NCI-H187 treated with DMSO at 0.1 percent for 48 hours (cell line): ENCODE measurements around the gene EMSY.

ENCODE experiments used
- DNase-seq: peaks from one replicate; lab custom pipeline; 2025; lab: John Stamatoyannopoulos, UW

EMSY gene

GRCh38 chr11:76523147-76523546 is 78.3 kb downstream of the EMSY start:
- DNase-seq = peak; percentile 24

GRCh38 chr11:76523786-76524436 is 79.1 kb downstream of the EMSY start:
- DNase-seq = no peak

DNA sequence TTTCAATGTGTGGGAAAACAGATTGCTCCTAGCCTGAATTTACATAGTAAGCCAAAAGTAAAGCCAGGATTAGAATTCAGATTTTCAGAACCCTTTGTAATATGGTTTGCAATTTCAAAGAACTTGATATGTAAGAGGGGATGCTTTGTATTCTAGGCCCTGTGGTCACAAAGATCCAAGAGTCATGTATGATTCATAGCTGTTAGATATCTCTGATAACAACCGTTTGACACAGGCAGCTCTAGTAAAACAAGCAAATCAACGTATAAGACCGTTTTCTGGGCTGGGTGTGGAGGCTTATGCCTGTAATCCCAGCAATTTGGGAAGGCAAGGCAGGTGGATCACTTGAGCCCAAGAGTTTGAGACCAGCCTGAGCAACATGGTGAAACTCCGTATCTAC is 79.6 kb downstream of the EMSY start:
- no peak for DNase-seq

- DNase-seq = no peak
Observed at GRCh38 chr11:76524919-76525318, 80.1 kb downstream of the EMSY start.

DNA sequence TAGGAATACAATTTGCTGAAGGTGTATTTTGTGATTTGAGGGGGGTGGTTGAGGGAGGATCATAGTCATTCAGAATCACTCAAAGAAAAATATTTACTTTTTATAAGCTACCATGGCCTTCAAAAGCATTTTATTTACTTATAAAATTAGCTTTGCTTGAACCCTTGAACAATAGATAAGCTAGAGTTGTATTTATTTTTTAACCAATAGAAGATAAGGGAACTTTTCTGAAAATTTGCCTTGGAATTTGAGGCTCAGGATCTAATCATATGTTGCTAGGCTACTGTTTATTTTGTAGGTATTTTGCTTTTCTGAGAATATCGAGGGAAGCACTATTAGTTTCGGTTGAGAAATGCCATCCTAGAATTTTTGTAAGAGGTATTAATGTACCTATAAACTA is 82.1 kb downstream of the EMSY start:
- no peak for DNase-seq

GRCh38 chr11:76542436-76542835 is 97.6 kb downstream of the EMSY start:
- no peak for DNase-seq

- DNase-seq = no peak
Observed at GRCh38 chr11:76543006-76543703, 98.3 kb downstream of the EMSY start.

- DNase-seq = no peak
Observed at GRCh38 chr11:76550781-76551180, 106.0 kb downstream of the EMSY start.

- DNase-seq = no peak
Observed at GRCh38 chr11:76551400-76551799, 106.6 kb downstream of the EMSY start.

GRCh38 chr11:76552987-76553386 is 108.2 kb downstream of the EMSY start:
- DNase-seq = no peak

- no peak for DNase-seq
Observed at GRCh38 chr11:76553554-76554476, 109.0 kb downstream of the EMSY start.

- DNase-seq = no peak
Observed at GRCh38 chr11:76554767-76555166, 109.9 kb downstream of the EMSY start.

GRCh38 chr11:76557466-76557865 is 112.6 kb downstream of the EMSY start:
- DNase-seq = no peak

DNA sequence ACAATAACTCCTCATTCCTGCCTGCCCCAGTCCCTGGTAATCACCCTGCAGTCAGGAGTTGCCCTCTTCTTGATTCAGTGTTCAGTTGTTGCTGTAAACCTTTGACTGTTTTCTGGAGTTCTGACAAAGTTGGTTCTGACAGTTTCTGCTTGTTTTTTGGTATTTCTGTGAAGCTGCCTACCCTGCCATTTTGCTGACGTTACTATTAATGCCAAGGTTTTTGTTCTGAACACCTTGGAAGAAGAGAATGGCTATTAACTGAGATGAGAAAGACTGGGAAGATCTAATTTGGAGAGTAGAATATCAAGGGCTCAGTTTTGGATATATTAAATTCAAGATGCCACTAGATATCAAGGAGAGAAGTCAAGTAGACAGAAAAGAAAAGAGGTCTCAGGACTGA is 113.7 kb downstream of the EMSY start:
- no peak for DNase-seq

DNA sequence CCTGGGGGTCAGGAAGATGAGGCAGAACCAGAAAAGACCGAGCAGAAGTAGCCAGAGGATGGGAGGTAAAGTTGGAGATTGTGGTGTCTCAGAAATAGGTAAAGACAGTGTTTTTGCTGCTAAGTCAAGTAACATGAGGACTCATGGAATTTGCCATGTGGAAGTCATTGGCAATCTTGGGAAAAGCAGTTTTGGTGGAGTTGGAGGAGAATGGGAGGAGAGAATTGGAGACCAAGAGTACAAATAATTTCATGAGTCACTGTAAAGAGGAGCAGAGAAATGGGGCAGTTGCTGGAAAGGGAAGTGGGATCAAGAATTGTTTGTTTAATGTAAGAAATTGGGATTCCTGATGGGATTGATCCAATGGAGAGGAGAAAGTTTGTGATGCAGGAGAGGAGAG is 114.1 kb downstream of the EMSY start:
- DNase-seq = no peak

DNA sequence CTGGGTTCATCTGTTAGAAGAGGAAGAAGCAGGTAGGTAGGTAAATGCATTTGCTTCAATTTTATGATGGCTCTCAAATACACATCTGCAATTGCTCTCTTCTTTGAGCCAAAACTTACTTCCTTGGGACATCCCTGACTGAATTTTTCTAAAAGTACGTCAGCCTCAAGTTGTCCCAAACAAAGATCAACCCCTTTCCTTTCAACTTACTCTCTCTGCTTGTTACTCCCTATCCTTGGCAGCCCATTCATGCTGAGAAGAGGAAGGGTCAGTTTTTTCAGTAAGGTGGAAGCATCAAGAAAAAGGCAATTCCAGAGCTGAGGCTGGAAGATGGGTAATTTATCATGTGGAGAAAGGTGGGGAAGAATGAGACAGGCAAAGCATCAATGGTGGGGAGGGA is 114.5 kb downstream of the EMSY start:
- no peak for DNase-seq

GRCh38 chr11:76560219-76560618 is 115.4 kb downstream of the EMSY start:
- no peak for DNase-seq

- DNase-seq = no peak
Observed at GRCh38 chr11:76561245-76561644, 116.4 kb downstream of the EMSY start.

DNA sequence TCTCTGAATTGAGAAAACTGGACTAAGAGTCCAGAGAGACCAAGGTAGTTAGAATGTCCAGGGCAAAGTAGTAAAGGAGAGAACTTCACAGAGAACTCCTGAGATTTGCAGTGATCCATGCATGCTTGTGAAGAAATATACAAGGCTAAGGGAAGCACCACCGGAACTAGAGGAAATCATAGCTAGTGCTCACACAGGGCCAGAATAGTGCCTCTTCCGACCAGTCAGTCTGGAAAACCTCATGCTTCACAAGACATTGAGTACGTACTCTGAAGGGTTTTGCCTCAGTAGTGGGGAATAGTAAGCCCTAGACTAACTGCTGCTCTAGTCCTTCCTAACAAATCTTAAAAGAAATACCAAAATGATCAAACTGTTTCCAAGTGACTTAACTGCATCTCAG is 117.7 kb downstream of the EMSY start:
- no peak for DNase-seq

- no peak for DNase-seq
Observed at GRCh38 chr11:76564364-76564763, 119.5 kb downstream of the EMSY start.

GRCh38 chr11:76566811-76567210 is 122.0 kb downstream of the EMSY start:
- DNase-seq = no peak

GRCh38 chr11:76567261-76567660 is 122.4 kb downstream of the EMSY start:
- no peak for DNase-seq

DNA sequence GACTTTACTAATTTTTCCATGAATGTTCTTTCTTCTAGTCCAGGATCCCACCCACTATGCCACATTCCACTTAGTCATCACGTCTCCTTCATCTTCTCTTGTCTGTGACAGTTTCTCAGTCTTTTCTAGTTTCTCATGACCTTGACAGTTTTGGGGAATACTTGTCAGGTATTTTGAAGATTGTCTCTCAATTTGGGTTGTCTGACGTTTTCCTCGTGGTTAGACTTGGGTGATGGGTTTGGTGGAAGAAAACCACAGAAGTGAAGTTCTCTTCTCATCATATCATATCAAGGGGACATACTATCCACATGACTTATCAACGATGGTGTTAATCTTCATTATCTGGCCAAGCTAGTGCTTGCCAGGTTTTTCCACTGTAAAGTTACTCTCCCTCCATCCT is 123.3 kb downstream of the EMSY start:
- no peak for DNase-seq
